ENCODE measurements around the gene STAT5A. TPM values are rescaled to one million over a fixed set of nuclear protein-coding genes. Genes with fewer than 3 reads are reported as not detected.

STAT5A gene
- total RNA-seq, 1 experiment from 2014 or later, result 6.6 TPM

DNA sequence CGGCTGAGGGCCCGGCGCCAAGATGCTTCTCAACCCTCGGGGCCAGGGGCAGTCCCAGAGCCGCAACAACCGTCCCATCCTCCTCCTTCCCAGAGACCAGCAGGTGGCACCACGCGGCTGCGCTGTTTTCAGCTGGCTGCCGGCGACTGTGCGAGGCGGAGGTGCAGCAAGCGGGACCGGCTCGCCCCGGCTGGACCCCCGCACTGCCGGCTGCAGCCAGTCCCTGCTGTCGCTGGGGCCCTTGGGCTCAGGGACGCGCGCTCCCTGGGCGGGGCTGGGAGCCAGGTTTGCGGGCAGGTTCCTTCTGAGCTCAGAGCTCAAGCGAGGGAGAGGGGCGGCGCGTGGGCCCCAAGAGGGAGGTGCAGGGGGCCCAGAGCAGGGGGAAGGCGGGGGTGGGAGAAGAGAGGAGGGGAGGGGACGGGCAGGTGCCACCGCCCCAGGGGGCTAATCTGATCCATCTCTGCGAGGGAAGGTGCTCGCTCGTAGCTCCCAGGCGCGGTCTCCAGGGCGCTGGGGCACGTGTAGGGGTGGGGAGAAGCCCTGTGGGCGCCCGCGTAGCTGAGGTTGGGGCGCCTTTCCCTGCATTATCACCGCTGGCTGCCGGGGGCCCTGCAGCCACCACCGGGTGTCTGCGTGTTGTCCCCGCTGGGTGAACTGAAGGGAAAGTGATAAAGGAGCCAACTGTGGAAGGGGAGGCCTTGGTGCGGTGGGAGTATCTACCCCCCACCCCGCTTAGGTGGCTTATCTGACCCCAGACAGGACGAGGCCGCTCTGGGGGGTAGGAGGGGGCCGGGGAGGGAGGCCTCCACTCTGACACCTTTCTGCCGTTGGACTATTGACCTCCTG is 24.2 kb downstream of the STAT5A start (continued):
- TF ChIP-seq, protein P1, sequence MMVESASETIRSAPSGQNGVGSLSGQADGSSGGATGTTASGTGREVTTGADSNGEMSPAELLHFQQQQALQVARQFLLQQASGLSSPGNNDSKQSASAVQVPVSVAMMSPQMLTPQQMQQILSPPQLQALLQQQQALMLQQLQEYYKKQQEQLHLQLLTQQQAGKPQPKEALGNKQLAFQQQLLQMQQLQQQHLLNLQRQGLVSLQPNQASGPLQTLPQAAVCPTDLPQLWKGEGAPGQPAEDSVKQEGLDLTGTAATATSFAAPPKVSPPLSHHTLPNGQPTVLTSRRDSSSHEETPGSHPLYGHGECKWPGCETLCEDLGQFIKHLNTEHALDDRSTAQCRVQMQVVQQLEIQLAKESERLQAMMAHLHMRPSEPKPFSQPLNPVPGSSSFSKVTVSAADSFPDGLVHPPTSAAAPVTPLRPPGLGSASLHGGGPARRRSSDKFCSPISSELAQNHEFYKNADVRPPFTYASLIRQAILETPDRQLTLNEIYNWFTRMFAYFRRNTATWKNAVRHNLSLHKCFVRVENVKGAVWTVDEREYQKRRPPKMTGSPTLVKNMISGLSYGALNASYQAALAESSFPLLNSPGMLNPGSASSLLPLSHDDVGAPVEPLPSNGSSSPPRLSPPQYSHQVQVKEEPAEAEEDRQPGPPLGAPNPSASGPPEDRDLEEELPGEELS (CRISPR knock-in tag; IDR thresholded peaks at IDR 0.05), result peak; percentile 69
- TF ChIP-seq SP1 (CRISPR knock-in tag; conservative IDR thresholded peaks at IDR 0.05), result no peak; the same call in 1 of the 2 replicates
- TF ChIP-seq, protein P2, sequence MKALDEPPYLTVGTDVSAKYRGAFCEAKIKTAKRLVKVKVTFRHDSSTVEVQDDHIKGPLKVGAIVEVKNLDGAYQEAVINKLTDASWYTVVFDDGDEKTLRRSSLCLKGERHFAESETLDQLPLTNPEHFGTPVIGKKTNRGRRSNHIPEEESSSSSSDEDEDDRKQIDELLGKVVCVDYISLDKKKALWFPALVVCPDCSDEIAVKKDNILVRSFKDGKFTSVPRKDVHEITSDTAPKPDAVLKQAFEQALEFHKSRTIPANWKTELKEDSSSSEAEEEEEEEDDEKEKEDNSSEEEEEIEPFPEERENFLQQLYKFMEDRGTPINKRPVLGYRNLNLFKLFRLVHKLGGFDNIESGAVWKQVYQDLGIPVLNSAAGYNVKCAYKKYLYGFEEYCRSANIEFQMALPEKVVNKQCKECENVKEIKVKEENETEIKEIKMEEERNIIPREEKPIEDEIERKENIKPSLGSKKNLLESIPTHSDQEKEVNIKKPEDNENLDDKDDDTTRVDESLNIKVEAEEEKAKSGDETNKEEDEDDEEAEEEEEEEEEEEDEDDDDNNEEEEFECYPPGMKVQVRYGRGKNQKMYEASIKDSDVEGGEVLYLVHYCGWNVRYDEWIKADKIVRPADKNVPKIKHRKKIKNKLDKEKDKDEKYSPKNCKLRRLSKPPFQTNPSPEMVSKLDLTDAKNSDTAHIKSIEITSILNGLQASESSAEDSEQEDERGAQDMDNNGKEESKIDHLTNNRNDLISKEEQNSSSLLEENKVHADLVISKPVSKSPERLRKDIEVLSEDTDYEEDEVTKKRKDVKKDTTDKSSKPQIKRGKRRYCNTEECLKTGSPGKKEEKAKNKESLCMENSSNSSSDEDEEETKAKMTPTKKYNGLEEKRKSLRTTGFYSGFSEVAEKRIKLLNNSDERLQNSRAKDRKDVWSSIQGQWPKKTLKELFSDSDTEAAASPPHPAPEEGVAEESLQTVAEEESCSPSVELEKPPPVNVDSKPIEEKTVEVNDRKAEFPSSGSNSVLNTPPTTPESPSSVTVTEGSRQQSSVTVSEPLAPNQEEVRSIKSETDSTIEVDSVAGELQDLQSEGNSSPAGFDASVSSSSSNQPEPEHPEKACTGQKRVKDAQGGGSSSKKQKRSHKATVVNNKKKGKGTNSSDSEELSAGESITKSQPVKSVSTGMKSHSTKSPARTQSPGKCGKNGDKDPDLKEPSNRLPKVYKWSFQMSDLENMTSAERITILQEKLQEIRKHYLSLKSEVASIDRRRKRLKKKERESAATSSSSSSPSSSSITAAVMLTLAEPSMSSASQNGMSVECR (CRISPR knock-in tag; IDR thresholded peaks at IDR 0.05; ENCODE audit: borderline replicate concordance), result 0 out of 2 replicates have a peak, but pooled peaks have one; percentile 42

DNA sequence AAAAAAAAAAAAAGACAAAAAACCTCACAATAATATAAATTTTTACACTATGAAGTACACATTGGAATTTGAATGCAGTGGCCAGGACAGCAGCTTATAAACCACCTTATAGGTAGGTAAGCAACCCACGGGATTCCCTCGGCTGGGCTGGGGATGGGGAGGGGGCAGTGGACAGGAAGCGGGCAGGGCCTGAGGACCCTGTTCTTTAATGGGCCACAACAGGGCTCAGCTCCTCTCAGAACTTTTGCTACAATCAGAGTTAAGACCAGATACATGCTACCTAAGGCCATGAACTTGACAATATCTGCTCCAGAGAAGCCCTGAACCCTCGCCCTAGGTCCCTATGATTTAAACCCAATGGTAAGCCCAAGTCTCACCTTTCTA is 25.1 kb downstream of the STAT5A start:
- no peak overlapping the region for H3K4me3 Mint-ChIP-seq
- H3K36me3 Mint-ChIP-seq, result peaks cover 26% of the 10 kb centered on the region
- DNase-seq (ENCODE audit: low spot score), result no peak
- no peaks in the 10 kb centered on the region for H3K27me3 Mint-ChIP-seq (ENCODE audit: low read depth)
- peaks cover 33% of the 10 kb centered on the region for H3K4me1 Mint-ChIP-seq
- no peak for ATAC-seq
- peak overlapping the region; percentile 91 for H3K27ac Mint-ChIP-seq
- no peaks in the 10 kb centered on the region for H3K9me3 Mint-ChIP-seq
- no peak for TF ChIP-seq ESRRA (CRISPR knock-in tag; IDR thresholded peaks at IDR 0.05; ENCODE audit: borderline replicate concordance)
- TF ChIP-seq OVOL2 (CRISPR knock-in tag; IDR thresholded peaks at IDR 0.05; ENCODE audit: borderline replicate concordance), result no peak
- no peak for TF ChIP-seq SP1 (CRISPR knock-in tag; conservative IDR thresholded peaks at IDR 0.05)
- CTCF ChIA-PET, result interaction anchor here (0.9 to 12.3 kb wide), 14 partner anchors 8 to 349 kb away, joined by 3 to 196 read pairs (median 6); partner anchors contain the start of genes GHDC and STAT3
- POLR2A ChIA-PET, result interaction anchor here (1.0 to 1.2 kb wide), 4 partner anchors 12 to 89 kb away, joined by 3 to 5 read pairs (median 4); partner anchors contain the start of gene STAT3

DNA sequence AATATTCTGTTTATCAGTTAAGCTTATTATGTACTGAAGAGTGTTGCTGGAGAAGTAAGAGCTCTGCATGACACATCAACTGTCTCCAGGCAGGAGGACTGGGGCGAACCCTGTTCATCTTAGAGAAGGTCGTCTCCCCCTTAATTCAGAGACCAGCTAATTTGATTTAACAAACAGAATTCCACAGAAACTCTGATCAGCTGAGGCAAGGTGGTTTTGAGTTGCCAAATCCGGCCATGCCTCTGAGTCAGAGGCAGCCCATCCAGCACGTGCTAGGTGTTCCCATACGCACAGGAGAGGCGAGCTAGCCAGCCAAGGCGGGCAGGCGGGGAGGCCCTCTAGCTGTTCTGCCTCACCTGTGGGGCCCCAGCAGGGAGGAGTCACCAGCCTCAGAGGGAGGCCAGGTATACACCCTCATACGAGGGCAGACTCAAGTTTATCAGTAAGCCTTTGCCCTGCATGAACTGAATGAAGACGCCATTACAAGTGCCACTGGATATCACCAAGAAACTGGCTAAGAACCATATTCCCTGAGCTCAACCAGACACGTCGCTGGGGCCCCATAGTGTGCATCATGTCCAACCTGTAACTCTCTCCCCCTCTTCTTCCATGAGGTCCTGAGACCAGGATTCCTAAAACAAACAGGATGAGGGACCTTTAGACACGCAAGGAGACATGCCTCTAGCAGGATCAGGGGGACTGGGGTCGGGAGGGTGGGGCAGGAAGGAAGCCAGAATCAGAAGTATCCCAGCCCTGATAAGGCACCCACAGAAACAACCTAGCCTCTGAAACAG is 25.7 kb downstream of the STAT5A start:
- Mint-ChIP-seq H3K9me3 (no peaks in the 10 kb centered on the region), H3K27me3 (ENCODE audit: low read depth) (no peaks in the 10 kb centered on the region), H3K27ac (peak overlapping the region; percentile 91), H3K4me1 (peaks cover 33% of the 10 kb centered on the region), H3K36me3 (peaks cover 29% of the 10 kb centered on the region), H3K4me3 (no peak overlapping the region)
- ATAC-seq, result no peak
- CTCF ChIA-PET, result interaction anchor here (0.7 to 12.3 kb wide), 13 partner anchors 7 to 349 kb away, joined by 3 to 196 read pairs (median 5); partner anchors contain the start of gene STAT3
- no peak for DNase-seq (ENCODE audit: low spot score)
- POLR2A ChIA-PET, result interaction anchor here (1.0 to 1.2 kb wide), 2 partner anchors 12 to 89 kb away, joined by 4 to 5 read pairs; no protein-coding TSS in a partner anchor
- TF ChIP-seq ETV6 (CRISPR knock-in tag; IDR thresholded peaks at IDR 0.05) (no peak), ZNF317 (CRISPR knock-in tag; IDR thresholded peaks at IDR 0.05; ENCODE audit: borderline replicate concordance, low read depth) (no peak), IRF2 (CRISPR knock-in tag; IDR thresholded peaks at IDR 0.05; ENCODE audit: borderline replicate concordance, low read depth) (no peak), CBFB (CRISPR knock-in tag; IDR thresholded peaks at IDR 0.05; ENCODE audit: low read depth) (no peak), JUN (CRISPR knock-in tag; IDR thresholded peaks at IDR 0.05) (no peak)
- TF ChIP-seq, protein P3, sequence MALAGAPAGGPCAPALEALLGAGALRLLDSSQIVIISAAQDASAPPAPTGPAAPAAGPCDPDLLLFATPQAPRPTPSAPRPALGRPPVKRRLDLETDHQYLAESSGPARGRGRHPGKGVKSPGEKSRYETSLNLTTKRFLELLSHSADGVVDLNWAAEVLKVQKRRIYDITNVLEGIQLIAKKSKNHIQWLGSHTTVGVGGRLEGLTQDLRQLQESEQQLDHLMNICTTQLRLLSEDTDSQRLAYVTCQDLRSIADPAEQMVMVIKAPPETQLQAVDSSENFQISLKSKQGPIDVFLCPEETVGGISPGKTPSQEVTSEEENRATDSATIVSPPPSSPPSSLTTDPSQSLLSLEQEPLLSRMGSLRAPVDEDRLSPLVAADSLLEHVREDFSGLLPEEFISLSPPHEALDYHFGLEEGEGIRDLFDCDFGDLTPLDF (CRISPR knock-in tag; IDR thresholded peaks at IDR 0.05), result no peak
- TF ChIP-seq, protein P4, sequence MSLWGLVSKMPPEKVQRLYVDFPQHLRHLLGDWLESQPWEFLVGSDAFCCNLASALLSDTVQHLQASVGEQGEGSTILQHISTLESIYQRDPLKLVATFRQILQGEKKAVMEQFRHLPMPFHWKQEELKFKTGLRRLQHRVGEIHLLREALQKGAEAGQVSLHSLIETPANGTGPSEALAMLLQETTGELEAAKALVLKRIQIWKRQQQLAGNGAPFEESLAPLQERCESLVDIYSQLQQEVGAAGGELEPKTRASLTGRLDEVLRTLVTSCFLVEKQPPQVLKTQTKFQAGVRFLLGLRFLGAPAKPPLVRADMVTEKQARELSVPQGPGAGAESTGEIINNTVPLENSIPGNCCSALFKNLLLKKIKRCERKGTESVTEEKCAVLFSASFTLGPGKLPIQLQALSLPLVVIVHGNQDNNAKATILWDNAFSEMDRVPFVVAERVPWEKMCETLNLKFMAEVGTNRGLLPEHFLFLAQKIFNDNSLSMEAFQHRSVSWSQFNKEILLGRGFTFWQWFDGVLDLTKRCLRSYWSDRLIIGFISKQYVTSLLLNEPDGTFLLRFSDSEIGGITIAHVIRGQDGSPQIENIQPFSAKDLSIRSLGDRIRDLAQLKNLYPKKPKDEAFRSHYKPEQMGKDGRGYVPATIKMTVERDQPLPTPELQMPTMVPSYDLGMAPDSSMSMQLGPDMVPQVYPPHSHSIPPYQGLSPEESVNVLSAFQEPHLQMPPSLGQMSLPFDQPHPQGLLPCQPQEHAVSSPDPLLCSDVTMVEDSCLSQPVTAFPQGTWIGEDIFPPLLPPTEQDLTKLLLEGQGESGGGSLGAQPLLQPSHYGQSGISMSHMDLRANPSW (CRISPR knock-in tag; conservative IDR thresholded peaks at IDR 0.05; ENCODE audit: low read depth), result no peak
- TF ChIP-seq, protein P5, sequence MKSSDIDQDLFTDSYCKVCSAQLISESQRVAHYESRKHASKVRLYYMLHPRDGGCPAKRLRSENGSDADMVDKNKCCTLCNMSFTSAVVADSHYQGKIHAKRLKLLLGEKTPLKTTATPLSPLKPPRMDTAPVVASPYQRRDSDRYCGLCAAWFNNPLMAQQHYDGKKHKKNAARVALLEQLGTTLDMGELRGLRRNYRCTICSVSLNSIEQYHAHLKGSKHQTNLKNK (CRISPR knock-in tag; IDR thresholded peaks at IDR 0.05), result no peak
- TF ChIP-seq, protein P6, sequence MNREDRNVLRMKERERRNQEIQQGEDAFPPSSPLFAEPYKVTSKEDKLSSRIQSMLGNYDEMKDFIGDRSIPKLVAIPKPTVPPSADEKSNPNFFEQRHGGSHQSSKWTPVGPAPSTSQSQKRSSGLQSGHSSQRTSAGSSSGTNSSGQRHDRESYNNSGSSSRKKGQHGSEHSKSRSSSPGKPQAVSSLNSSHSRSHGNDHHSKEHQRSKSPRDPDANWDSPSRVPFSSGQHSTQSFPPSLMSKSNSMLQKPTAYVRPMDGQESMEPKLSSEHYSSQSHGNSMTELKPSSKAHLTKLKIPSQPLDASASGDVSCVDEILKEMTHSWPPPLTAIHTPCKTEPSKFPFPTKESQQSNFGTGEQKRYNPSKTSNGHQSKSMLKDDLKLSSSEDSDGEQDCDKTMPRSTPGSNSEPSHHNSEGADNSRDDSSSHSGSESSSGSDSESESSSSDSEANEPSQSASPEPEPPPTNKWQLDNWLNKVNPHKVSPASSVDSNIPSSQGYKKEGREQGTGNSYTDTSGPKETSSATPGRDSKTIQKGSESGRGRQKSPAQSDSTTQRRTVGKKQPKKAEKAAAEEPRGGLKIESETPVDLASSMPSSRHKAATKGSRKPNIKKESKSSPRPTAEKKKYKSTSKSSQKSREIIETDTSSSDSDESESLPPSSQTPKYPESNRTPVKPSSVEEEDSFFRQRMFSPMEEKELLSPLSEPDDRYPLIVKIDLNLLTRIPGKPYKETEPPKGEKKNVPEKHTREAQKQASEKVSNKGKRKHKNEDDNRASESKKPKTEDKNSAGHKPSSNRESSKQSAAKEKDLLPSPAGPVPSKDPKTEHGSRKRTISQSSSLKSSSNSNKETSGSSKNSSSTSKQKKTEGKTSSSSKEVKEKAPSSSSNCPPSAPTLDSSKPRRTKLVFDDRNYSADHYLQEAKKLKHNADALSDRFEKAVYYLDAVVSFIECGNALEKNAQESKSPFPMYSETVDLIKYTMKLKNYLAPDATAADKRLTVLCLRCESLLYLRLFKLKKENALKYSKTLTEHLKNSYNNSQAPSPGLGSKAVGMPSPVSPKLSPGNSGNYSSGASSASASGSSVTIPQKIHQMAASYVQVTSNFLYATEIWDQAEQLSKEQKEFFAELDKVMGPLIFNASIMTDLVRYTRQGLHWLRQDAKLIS (CRISPR knock-in tag; IDR thresholded peaks at IDR 0.05; ENCODE audit: borderline replicate concordance), result no peak

Data from WTC11 (cell line).